ENCODE measurements around the gene CUL9.

Gene CUL9

DNA sequence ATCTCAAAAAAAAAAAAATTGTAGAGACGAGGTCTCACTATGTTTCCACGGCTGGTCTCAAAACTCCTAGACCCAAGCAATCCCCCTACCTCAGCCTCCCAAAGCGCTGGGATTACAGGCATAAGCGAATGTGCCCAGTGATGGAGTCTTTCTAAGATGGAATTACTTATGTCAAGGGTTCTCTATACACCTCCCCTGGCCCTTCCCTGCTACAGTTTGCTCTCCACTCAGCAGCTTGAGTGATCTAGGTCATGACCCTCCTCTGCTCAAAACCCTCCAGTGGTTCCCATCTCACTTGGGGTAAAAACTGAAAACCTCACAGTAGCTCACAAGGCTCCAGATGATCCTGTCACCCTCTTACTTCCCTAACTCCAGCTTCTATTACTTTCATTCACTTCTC, 49.1 kb downstream of the CUL9 start:
- DNase-seq: no peak

DNA sequence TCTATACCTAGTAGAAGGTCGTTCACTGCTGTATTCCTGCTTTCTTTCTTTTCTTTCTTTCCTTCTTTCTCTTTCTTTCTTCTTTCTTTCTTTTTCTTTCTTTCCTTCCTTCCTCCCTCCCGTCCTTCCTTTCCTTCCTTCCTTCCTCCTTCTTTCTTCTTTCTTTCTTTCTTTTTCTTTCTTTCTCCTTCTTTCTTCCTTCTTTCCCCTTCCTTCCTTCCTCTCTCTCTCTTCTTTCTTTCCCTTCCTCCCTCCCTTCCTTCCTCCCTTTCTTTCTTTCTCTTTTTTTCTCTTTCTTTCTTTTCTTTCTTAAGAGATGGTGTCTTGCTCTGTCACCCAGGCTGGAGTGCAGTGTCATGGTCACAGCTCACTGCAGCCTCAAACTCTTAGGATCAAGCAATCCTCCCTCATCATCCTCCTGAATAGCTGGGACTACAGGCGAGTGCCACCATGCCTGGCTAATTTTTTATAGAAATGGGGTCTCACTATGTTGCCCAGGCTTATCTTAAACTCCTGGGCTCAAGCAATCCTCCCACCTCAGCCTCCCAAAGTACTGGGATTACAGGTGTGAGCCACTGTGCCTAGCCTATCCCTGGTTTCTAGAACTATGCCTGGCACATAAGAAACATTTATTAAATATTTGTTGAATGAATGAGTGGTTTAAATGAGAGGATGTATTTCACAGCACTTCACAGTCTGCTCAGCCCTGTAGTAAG, 49.9 kb downstream of the CUL9 start:
- DNase-seq: no peak

GRCh38 chr6:43235841-43236240, 53.8 kb downstream of the CUL9 start:
- DNase-seq: no peak

GRCh38 chr6:43239054-43239453, 57.1 kb downstream of the CUL9 start:
- no peak for DNase-seq

DNA sequence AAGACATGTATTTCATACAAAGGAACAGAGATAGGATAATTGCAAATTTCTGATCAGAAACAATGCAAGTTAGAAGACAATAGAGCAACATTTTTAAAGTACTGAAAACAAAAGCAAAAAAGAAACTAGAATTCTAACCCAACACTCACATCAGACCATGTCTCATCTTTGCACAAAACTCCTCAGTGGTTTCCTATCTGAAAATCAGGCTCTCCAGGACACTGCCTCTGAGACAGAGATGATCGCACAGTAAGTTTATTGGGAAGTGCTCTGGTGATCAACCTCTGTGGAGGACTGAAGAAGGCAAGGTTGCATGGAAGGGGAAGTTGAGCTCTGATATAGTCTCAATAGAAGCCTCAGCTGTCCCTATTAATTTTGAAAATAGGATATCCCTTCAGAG, 59.0 kb downstream of the CUL9 start:
- DNase-seq: no peak

- no peak for DNase-seq
These were observed 59.5 kb downstream of the CUL9 start for GRCh38 chr6:43241446-43241845.

- DNase-seq: peak; percentile 33
These were observed 61.1 kb downstream of the CUL9 start, which contains the start of gene TTBK1 for GRCh38 chr6:43242908-43243663. Gene TTBK1 (plus strand): TSS chr6:43243481. CDS start chr6:43246661, 3,180 bp downstream.

- no peak for DNase-seq
These were observed 61.8 kb downstream of the CUL9 start for GRCh38 chr6:43243664-43244321.

- no peak for DNase-seq
These were observed 64.5 kb downstream of the CUL9 start for GRCh38 chr6:43246301-43247113.

GRCh38 chr6:43247114-43247999, 65.4 kb downstream of the CUL9 start:
- peak; percentile 85 for DNase-seq

GRCh38 chr6:43248101-43248500, 66.1 kb downstream of the CUL9 start:
- DNase-seq: no peak

- no peak for DNase-seq
These were observed 66.8 kb downstream of the CUL9 start for GRCh38 chr6:43248791-43249190.

DNA sequence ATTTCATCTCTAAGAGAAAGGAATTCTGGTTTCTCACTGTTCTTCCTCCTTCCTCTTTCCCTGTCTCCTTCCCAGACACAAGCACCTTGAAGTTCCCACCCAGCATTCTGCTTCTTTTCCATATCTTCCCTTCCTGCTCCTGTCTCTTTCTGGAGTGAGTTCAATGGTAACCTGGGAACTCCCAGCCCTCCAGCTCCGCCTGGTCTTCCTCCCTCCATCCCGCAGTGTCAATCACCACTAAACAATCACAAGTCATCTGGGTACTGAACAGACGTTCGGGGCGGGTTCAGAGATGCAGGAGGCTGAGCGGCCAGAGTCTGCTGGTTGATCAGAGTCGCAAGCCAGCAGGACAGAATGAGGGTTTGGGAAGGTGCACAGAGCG, 69.0 kb downstream of the CUL9 start:
- DNase-seq: no peak

DNA sequence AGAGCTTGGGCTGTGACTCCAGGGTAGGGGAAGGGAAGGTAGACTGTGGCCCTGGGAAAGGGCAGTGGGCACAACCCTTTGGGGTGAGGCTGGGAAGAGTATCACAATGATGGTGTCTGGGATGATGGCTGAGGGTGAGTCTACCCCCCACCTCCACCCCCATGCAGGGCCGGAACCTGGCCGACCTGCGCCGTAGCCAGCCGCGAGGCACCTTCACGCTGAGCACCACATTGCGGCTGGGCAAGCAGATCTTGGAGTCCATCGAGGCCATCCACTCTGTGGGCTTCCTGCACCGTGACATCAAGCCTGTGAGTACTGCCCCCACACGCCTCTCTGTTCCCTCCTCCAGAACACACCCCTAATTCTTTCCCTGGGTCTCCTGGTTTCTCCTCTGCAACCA, 71.4 kb downstream of the CUL9 start:
- DNase-seq: no peak

GRCh38 chr6:43254138-43254817, 72.3 kb downstream of the CUL9 start:
- no peak for DNase-seq

- DNase-seq: no peak
These were observed 72.8 kb downstream of the CUL9 start for GRCh38 chr6:43254846-43255245.

DNA sequence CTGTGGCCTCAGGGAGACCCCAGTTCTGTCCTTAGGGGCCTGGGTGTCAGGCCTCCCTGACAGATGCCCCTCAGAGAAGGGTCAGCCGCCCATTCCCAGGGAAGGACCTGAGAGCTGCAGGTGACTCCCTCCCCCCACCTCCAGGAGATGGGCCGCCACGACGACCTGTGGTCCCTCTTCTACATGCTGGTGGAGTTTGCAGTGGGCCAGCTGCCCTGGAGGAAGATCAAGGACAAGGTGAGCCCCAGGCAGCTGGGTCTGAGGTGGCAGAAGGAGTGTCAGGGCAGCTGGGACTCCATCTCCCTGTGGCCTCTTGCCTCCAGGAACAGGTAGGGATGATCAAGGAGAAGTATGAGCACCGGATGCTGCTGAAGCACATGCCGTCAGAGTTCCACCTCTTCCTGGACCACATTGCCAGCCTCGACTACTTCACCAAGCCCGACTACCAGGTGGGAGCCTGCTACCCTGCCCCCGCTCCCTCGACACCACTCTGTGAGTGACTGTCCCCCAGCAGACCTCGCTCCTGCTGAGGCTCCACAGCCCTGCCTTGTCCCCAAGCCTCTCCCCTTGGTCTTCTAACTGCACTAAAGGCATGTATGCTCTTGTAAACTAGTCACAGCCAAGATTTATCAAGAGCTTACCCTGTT, 73.5 kb downstream of the CUL9 start:
- DNase-seq: no peak

DNA sequence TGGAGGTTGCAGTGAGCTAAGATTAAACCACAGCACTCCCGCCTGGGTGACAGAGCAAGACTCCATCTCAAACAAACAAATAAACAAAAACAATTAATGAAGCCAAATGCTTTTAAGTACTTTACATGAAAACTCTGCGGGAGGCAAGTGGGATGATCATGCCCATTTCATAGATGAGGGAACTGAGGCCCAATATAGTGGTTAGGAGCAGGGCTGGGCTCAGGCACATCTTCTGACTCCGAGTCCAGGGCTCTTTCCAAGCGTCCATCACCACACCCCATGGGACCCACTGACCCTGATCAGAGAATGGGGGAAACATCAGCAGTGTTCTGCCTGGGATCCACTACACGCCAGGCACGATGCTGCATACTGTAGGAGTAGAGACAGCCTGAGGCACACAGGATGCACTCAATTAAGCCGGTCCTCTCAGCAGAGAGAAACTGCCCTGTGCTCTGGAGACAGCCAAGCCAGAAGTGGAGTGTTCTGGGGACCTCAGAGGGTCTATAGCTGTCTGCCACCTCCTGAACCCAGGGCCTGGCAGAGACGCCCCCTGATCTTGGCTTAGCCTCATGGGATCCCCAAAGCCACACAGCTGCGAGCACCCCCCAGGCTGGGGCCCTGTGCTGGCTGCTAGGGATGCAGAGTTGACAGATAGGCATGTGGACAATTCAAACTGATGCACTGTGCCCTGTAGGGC, 74.8 kb downstream of the CUL9 start:
- no peak for DNase-seq

- no peak for DNase-seq
These were observed 75.6 kb downstream of the CUL9 start for GRCh38 chr6:43257367-43258145.

Data from activated naive CD4-positive, alpha-beta T cell treated with anti-CD3 and anti-CD28 coated beads, Interleukin-2, amount 50 U/mL, for 16 hours (primary cell).